ENCODE data around the gene MISP3.
"Not testable (repeated sequence)": the region's sequence is repeated elsewhere in the genome, so short reads cannot be mapped to it uniquely, and the experiment has no call there.

Gene MISP3

DNA sequence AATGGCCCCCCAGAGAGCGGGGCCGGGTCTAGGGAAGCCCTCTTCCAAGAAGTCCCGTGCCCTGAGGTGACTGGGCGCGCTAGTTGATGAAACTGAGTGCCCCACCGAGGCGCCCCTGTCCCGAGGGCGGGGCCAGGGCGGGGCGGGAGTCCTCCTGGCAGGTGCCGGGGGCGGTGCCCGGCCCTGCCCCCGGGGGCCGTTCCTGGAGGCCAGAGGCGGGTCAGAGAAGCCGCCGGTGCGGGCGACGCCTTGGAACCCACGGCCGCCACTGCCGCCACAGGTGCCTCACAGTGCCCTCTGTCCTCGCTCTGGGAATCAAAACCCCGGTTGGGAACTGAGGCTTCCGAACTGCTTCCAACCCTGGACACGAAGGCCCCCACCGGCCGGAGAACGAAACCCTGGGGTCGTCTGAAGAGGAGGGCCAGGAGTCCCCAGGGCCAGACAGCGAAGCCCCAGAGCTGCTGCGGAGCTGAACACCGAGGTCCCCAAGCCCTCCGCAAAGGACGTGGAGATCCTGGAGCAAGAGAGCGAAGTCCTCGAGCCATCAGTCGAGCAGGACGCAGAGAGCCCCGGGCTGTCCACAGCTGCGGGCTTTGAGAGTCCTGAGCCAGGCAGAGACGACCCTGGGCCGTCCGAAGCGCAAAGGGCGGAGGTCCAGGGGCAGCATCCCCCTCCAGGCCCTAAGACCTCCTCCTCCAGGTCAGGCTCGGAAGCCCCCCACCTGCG lies at the start of gene MISP3:
Gene MISP3, plus strand, starts transcription at position 252 of the 726 bp plus-strand sequence. CDS start 524 bp downstream, outside the sequence.
- no peak for DNase-seq

DNA sequence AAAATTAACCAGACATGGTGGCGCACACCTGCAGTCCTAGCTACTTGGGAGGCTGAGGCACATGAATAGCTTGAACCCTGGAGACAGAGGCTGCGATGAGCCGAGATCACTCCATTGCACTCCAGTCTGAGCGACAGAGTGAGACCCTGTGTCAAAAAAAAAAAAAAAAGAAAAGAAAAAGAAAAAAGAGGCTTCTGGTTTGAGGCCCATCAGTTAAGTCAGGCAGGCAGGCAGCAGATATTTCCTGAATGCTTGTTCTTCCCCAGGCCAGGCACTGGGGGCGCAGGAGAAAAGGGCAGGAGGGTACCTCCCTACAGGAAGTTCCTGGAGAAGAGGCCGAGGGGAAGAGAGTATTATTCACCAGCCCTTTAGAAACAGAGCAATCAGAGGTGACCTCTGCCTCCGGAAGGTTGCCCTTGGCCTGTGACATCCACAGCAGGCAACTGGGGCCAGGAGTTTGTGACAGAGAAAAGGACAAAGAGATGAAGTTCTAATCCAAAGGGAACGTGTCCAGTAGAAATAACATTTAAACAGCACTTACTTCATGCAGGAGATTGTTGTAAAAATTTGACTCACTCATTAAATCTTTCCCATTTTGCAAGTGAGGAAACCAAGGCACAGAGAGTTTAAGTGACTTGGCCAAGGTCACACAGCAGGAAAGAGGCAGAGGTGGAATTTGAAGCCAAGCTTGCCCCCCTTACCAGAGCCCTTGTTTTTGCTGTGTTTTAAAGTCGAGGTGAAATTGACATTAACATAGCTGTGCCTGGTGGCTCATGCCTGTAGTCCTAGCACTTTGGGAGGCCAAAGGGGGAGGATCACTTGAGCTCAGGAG lies 49.0 kb upstream of the MISP3 start:
- no peak for DNase-seq

DNA sequence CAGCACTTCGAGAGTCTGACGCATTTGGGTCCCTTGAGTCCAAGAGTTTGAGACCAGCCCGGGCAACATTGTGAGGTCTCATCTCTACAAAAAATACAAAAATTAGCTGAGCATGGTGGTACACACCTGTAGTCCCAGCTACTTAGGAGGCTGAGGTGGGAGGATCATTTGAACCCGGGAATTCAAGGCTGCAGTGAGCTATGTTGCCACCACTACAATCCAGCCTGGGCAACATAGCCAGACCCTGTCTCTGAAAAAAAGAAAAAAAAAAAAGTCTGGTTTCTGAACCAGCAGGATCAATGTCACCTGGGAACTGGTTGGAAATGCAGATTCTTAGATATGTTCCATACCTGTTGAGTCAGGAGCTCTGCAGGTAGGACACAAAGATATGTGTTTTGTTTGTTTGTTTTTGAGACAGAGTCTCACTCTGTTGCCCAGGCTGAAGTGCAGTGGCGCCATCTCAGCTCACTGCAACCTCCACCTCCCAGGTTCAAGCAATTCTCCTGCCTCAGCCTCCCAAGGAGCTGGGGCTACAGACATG lies 45.9 kb upstream of the MISP3 start:
- DNase-seq, result not testable (repeated sequence)

DNA sequence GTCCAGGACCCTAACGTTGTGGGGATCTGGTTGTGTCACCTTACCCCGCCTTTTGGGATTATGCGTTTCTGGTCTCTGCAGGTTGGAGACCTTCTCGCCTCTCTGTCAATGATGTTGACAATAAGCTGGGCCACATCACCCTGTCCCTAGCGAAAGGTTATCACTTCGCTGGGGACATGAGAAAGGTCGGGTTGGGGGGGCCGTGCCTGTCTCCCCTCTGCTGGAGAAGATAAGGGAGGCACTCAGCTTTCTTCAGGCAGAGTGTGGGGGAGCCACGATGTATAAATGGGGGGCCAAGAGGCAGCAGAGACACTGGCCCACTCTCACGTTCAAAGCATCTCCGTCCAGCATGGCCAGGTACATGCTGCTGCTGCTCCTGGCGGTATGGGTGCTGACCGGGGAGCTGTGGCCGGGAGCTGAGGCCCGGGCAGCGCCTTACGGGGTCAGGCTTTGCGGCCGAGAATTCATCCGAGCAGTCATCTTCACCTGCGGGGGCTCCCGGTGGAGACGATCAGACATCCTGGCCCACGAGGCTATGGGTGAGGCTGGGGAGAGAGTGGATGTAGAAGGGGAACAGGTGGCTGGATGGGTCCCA lies 44.6 kb upstream of the MISP3 start, which contains the start of gene RLN3:
Gene RLN3, plus strand, starts transcription at position 293 of the 595 bp plus-strand sequence. Its CDS starts 57 bp downstream, at position 350.
- no peak for DNase-seq

DNA sequence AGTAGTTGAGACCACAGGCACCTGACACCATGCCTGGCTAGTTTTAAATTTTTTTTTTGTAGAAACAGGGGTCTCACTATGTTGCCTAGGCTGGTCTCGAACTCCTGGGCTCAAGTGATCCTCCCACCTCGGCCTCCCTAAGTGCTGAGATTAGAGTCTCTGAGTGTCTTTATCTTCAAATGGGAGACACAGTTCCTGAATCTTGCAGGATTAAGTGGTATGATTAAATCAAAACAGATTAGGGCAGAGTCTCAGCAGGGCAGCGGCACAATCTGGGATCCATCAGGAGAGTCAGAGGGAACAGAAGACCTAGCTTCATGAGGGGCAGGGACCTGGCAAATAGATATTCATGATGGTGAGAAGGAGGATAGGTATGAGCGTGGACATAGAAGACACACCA lies 43.7 kb upstream of the MISP3 start:
- no peak for DNase-seq

DNA sequence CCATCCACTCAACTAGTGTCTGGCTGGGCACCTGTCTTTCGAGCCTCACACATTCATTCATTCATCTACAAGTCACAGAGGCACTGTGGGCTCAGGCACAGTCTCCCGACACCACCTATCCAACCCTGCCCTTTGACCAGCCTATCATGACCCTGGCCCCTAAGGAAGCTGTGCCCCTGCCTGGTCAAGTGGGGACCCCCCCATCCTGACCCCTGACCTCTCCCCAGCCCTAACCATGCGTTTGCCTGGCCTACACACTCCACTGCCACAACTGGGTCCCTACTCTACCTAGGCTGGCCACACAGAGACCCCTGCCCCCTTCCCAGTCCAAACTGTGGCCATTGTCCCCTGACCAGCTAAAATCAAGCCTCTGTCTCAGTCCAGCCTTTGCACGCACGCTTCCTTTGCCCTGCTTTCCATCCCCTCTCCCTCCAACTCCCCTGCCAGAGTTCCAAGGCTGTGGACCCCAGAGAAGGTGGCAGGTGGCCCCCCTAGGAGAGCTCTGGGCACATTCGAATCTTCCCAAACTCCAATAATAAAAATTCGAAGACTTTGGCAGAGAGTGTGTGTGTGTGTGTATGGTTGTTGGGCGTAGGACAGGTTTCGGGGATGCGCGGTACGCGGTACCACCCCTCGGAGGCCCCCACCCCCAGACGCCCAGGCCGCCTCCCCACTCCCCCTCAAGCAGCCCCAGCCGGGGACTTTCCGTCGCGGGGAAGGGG lies 41.4 kb upstream of the MISP3 start:
- no peak for DNase-seq

DNA sequence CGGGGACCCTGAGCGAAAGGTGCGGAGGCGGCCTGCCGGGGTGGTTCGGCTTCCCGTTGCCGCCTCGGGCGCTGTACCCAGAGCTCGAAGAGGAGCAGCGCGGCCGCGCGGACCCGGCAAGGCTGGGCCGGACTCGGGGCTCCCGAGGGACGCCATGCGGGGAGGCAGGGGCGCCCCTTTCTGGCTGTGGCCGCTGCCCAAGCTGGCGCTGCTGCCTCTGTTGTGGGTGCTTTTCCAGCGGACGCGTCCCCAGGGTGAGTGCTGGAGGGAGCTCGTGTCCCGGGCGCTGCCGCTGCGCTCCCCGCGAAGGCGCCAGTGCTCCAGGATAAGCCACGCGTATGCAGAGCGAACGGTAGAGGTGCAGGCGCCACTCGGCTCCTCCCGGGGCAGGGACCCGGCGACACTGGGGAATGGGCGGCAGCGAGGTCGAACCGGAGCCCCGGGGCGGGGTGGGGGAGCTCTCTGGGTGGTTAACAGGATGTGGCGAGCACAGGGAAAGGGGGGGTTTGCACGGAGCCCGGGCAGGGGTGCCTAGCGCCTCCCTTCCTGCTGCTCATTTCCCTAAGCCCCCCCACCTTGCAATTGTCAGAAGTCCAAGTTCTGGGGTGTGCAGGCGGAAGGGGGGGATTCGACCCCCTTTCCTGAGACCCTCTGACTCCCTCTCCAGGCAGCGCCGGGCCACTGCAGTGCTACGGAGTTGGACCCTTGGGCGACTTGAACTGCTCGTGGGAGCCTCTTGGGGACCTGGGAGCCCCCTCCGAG lies 40.7 kb upstream of the MISP3 start, which contains the start of gene IL27RA:
Gene IL27RA, plus strand, starts transcription at position 44 of the 762 bp plus-strand sequence. Its CDS starts 111 bp downstream, at position 155.
- DNase-seq, result peak; percentile 10

DNA sequence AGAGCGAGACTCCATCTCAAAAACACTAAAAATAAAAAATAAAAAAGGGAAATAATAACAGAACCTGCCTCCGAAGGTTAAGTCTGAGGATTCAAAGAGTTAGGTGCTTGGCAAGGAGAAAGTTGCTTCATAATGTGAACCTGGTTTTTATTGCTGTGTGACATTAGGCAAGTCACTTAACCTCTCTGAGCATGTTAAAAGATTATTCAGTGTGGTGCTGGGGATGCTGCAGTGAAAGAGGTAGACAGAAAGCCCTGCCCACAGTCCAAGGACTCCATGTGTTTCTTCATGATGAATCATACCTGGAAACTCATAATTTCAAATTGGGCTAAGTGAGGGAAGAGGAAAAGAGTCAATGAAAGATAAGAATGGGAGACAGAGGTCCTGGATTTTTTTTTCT lies 38.6 kb upstream of the MISP3 start:
- no peak for DNase-seq

DNA sequence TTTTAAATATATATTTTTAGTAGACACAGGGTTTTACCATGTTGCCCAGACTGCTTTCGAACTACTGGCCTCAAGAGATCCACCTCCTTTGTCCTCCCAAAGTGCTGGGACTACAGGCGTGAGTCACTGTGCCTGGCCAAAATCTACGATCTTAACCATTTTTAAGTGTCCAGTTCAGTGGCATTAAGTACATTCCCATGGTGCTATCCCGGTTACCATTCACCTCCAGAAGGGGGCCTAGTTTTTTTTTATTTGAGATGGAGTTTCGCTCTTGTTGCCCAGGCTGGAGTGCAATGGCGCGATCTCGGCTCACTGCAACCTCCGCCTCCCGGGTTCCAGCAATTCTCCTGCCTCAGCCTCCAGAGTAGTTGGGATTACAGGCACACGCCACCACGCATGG lies 37.4 kb upstream of the MISP3 start:
- not testable (repeated sequence) for DNase-seq

DNA sequence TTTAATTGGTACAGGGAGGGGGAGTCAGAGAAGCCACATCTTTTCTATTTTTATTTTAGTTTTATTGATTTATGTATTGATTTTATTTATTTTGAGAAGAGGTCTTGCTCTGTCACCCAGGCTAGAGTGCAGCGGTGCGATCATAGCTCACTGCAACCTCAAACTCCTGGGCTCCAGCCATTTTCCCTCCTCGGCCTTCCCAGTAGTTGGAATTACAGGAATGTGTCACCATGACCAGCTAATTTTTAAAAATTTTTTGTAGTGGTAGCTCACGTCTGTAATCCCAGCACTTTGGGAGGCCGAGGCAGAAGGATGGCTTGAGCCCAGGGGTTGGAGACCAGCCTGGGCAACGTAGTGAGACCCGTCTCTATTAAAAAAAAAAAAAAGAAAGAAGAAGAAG lies 36.9 kb upstream of the MISP3 start:
- no peak for DNase-seq

DNA sequence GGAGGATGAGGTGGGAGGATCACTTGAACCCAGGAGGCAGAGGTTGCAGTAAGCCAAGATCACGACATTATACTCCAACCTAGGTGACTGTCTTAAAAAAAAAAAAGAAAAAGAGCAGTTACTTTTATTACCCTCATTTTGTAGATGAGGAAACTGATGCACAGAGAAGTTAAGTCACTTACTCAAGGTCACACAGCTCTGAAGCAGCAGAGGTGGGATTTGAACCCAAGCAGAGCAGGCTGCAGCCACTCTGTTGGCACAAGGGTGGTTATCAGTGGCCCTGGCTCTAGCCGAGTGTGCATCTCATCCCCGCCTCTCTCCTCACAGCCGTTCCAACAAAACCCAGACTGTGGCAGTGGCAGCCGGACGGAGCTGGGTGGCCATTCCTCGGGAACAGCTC lies 33.4 kb upstream of the MISP3 start:
- no peak for DNase-seq

DNA sequence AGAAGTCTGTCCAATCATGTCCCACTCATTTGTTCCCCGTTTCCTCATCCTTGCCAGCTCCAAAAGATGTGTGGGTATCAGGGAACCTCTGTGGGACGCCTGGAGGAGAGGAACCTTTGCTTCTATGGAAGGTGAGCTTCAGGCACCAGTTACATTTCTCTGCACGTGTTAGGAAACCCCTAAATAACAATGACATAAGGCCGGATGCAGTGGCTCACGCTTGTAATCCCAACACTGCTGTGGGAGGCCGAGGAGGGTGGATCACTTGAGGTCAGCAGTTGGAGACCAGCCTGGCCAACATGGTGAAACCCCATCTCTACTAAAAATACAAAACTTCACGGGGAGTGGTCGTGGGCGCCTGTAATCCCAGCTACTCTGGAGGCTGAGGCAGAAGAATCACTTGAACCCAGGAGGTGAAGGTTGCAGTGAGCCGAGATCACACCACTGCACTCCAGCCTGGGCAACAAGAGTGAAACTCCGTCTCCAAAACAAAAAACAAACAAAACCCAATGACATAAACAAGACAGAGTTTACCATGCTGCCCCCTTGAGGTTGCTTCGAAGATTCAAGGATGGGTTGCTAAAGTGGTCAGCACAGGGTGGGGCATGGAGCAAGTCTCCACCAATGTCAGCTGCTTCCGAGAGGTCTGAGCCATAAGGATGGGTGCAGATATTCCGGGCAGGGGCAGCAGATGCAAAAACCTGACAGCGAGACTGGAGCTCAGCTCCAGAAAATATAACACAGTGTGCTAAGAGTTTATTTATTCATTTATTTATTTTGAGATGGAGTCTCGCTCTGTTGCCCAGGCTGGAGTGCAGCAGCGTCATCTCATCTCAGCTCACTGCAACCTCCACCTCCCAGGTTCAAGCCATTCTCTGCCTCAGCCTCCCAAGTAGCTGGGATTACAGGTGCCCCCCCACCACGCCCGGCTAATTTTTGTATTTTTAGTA lies 29.7 kb upstream of the MISP3 start:
- peak; percentile 25 for DNase-seq

DNA sequence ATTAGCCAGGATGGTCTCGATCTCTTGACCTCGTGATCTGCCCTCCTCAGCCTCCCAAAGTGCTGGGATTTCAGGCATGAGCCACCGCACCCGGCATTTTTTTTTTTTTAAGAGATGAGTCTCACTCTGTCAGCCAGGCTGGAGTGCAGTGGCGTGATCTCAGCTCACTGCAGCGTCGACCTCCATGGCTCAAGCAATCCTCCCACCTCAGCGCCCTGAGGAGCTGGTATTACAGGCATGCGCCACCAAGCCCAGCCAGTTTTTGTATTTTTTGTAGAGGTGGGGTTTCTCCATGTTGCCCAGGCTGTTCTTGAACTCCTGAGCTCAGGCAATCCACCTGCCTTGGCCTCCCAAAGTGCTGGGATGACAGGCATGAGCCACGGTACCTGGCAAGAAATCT lies 24.7 kb upstream of the MISP3 start:
- DNase-seq, result not testable (repeated sequence)

DNA sequence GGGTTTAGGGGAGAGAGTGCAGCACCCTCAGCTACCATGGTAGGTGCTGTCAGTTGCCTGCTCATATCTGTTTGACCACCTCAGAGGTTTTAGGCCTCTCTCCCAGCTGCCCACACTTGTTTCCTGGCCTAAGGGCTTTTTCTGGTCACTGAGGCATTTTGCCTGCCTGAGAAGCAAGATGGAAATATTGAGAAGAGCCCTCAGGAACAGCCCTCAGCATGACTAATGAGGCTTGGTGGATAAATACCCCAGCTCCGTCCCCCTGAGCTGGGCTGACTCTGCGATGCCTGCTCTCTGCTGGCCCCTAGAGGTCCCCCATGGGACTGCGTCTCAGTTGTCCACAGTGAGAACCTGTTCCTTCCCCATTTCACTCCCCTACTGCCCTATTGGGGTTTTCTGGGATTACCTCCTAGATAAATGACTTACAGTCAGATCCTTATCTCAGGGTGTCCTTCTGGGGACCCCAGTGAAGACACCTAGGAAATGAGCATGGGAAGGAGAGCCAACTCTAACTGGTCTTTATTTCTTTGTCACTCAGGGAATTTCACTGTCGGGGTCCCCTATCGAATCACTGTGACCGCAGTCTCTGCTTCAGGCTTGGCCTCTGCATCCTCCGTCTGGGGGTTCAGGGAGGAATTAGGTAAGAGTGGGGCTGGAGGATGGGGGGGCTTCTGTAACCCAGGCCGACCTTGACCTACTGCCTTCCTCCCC lies 24.0 kb upstream of the MISP3 start:
- DNase-seq, result no peak

DNA sequence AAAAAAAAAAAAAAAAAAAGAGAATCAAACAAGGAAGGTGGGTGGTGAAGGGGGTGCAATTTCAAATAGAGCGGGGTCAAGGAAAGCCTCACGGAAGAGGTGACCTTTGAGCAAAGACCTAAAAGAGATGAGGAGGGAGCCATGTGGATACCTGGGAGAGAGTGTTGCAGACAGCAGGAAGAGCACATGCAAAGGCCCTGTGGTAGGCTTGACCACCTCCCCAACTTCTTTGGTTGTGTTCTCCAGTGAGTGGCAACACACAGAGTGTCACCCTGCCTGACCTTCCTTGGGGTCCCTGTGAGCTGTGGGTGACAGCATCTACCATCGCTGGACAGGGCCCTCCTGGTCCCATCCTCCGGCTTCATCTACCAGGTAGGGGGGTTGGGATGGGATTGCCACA lies 22.1 kb upstream of the MISP3 start:
- no peak for DNase-seq

DNA sequence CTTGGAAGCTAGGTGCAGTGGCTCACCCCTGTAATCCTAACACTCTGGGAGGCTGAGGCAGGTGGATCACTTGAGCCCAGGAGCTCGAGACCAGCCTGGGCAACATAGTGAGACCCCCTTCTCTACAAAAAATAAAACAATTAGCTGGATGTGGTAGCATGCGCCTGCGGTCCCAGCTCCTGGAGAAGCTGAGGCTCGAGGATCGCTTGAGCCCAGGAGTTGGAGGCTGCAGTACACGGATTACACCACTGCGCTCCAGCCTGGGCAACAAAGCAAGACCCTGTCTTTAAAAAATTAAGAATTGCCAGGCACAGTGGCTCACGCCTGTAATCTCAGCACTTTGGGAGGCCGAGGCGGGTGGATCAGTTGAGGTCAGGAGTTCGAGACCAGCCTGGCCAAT lies 21.6 kb upstream of the MISP3 start:
- not testable (repeated sequence) for DNase-seq

DNA sequence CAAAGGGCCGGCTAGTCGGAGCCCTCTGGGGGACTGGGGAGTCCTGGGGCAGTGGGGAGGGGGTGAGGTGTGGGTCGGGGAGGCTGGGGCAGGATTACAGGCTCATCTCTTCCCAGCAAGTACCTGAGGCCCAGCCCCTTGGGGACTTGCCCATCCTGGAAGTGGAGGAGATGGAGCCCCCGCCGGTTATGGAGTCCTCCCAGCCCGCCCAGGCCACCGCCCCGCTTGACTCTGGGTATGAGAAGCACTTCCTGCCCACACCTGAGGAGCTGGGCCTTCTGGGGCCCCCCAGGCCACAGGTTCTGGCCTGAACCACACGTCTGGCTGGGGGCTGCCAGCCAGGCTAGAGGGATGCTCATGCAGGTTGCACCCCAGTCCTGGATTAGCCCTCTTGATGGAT lies 20.6 kb upstream of the MISP3 start:
- DNase-seq, result no peak

DNA sequence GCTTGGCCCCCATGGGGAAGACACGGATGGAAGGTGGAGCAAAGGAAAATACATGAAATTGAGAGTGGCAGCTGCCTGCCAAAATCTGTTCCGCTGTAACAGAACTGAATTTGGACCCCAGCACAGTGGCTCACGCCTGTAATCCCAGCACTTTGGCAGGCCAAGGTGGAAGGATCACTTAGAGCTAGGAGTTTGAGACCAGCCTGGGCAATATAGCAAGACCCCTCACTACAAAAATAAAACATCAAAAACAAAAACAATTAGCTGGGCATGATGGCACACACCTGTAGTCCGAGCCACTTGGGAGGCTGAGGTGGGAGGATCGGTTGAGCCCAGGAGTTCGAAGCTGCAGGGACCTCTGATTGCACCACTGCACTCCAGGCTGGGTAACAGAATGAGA lies 20.1 kb upstream of the MISP3 start:
- DNase-seq, result no peak

DNA sequence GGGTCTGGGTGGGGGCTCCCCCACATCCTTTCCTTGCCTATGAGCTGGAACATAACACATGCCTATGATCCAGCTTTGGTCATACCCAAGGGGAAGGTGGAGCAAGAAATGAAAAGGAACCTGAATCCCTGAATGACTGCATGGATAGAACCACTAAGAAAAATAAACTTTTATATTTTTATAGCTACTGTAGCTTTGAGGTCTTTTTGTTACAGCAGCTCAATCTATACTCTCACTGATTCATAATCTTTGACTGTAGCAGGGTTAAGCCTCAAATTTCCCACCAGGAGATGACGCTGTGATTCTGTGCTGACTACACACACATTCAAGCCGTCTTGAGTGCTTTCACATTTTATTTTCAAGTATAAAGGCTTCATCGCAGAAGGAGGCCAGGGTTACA lies 19.6 kb upstream of the MISP3 start:
- no peak for DNase-seq

DNA sequence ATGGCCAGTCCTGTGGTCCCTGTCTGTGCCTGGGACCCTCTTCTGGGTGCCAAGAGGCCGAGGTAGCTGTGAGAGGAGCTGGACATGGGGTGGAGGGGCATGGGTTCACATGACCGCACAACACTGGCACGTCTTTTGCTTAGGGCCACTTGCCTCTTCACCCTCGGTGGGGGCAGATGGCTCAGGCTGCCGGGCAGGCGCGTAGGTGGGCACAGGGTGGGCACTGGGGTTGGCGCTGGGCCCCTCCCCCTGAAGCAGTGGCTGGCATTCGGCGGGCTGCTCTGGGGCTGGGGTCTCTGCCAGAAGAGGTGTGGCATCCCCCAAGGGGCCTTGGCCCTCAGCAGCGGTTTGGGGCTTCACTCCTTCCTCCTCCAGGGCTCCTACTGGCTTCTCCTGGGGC lies 19.1 kb upstream of the MISP3 start:
- DNase-seq, result no peak
